Mucosa of rectum (tissue), 2 donors: ENCODE measurements around the gene GFRA3.

Experiments used
- H3K27ac ChIP-seq, 2 donors: one replicate each; pipeline ENCODE4 v1.7.0; 2013; ENCODE audit warnings: inconsistent platforms in 2 of 2, low read depth in 2 of 2, low read length in 2 of 2
- H3K27me3 ChIP-seq, 2 donors: one replicate each; pipeline ENCODE4 v1.7.0; 2013; ENCODE audit warnings: low read length in 2 of 2; ENCODE audit not compliant: control insufficient read depth in 2 of 2, insufficient read depth in 2 of 2
- H3K36me3 ChIP-seq, 2 donors: one replicate each; pipeline ENCODE4 v1.7.0; 2013; ENCODE audit warnings: low read length in 2 of 2; ENCODE audit not compliant: control insufficient read depth in 2 of 2, insufficient read depth in 2 of 2
- H3K4me1 ChIP-seq, 2 donors: one replicate each; pipeline ENCODE4 v1.7.0; 2013; ENCODE audit warnings: low read length in 2 of 2, mild to moderate bottlenecking in 1 of 2; ENCODE audit not compliant: control insufficient read depth in 2 of 2, insufficient read depth in 2 of 2
- H3K4me3 ChIP-seq, 2 donors: one replicate each; pipeline ENCODE4 v1.7.0; 2013; ENCODE audit warnings: low read length in 2 of 2
- H3K9ac ChIP-seq, 2 donors: one replicate each; pipeline ENCODE4 v1.7.0; 2013; ENCODE audit warnings: low read length in 2 of 2, low read depth in 1 of 2, mild to moderate bottlenecking in 1 of 2
- H3K9me3 ChIP-seq, 2 donors: one replicate each; pipeline ENCODE4 v1.7.0; 2013; ENCODE audit warnings: low read length in 2 of 2; ENCODE audit not compliant: control insufficient read depth in 2 of 2
- donor health status: healthy.
- donor health status: Normal muscosa, but diverticular disease.

Gene GFRA3

GRCh38 chr5:138276402-138277054, 2.1 kb upstream of the GFRA3 start:
- H3K27ac ChIP-seq = no peak overlapping the region
- no peak overlapping the region for H3K4me3 ChIP-seq
- no peaks in the 10 kb centered on the region for H3K36me3 ChIP-seq
- peaks cover 3% of the 10 kb centered on the region in 2 donors for H3K4me1 ChIP-seq
- H3K27me3 ChIP-seq = peaks cover 7 to 14% of the 10 kb centered on the region in 2 donors
- no peaks in the 10 kb centered on the region for H3K9me3 ChIP-seq
- no peak overlapping the region for H3K9ac ChIP-seq

- H3K9me3 ChIP-seq = no peaks in the 10 kb centered on the region
- no peak overlapping the region for H3K9ac ChIP-seq
- no peaks in the 10 kb centered on the region for H3K36me3 ChIP-seq
- no peak overlapping the region for H3K27ac ChIP-seq
- no peak overlapping the region for H3K4me3 ChIP-seq
- peaks cover 7 to 14% of the 10 kb centered on the region in 2 donors for H3K27me3 ChIP-seq
- peaks cover 3% of the 10 kb centered on the region in 2 donors for H3K4me1 ChIP-seq
Measured at GRCh38 chr5:138275895-138276294, 1.5 kb upstream of the GFRA3 start.

GRCh38 chr5:138275379-138275782, 960 bp upstream of the GFRA3 start:
- H3K36me3 ChIP-seq = no peaks in the 10 kb centered on the region
- H3K4me3 ChIP-seq = no peak overlapping the region
- peaks cover 7 to 14% of the 10 kb centered on the region in 2 donors for H3K27me3 ChIP-seq
- no peaks in the 10 kb centered on the region for H3K9me3 ChIP-seq
- H3K27ac ChIP-seq = no peak overlapping the region
- no peak overlapping the region for H3K9ac ChIP-seq
- H3K4me1 ChIP-seq = peaks cover 3% of the 10 kb centered on the region in 2 donors

GRCh38 chr5:138273834-138274188, 610 bp downstream of the GFRA3 start:
- Histone ChIP-seq H3K36me3 (no peaks in the 10 kb centered on the region), H3K9ac (no peak overlapping the region), H3K27me3 (peaks cover 7 to 14% of the 10 kb centered on the region in 2 donors), H3K4me1 (peaks cover 3% of the 10 kb centered on the region in 2 donors), H3K27ac (no peak overlapping the region), H3K4me3 (peak overlapping the region in 1 of 2 donors; percentile 43), H3K9me3 (no peaks in the 10 kb centered on the region)

- Histone ChIP-seq H3K27me3 (peaks cover 7 to 14% of the 10 kb centered on the region in 2 donors), H3K27ac (no peak overlapping the region), H3K9ac (no peak overlapping the region), H3K4me1 (peaks cover 3% of the 10 kb centered on the region in 2 donors), H3K4me3 (no peak overlapping the region), H3K9me3 (no peaks in the 10 kb centered on the region), H3K36me3 (no peaks in the 10 kb centered on the region)
Measured at GRCh38 chr5:138272681-138273080, 1.7 kb downstream of the GFRA3 start.

- H3K27me3 ChIP-seq = peaks cover 7 to 14% of the 10 kb centered on the region in 2 donors
- no peak overlapping the region for H3K9ac ChIP-seq
- no peak overlapping the region for H3K27ac ChIP-seq
- H3K4me1 ChIP-seq = peaks cover 3% of the 10 kb centered on the region in 2 donors
- H3K4me3 ChIP-seq = no peak overlapping the region
- no peaks in the 10 kb centered on the region for H3K9me3 ChIP-seq
- no peaks in the 10 kb centered on the region for H3K36me3 ChIP-seq
Measured at GRCh38 chr5:138271281-138271680, 3.1 kb downstream of the GFRA3 start.

GRCh38 chr5:138264183-138264582, 10.2 kb downstream of the GFRA3 start:
- Histone ChIP-seq H3K27ac (no peak overlapping the region), H3K4me3 (no peak overlapping the region), H3K9me3 (no peaks in the 10 kb centered on the region), H3K9ac (no peak overlapping the region), H3K27me3 (no peaks in the 10 kb centered on the region), H3K4me1 (no peaks in the 10 kb centered on the region), H3K36me3 (no peaks in the 10 kb centered on the region)

GRCh38 chr5:138263581-138263980, 10.8 kb downstream of the GFRA3 start:
- no peak overlapping the region for H3K27ac ChIP-seq
- H3K4me3 ChIP-seq = no peak overlapping the region
- H3K9ac ChIP-seq = no peak overlapping the region
- H3K27me3 ChIP-seq = peaks cover 0 to 2% of the 10 kb centered on the region in 2 donors
- H3K4me1 ChIP-seq = no peaks in the 10 kb centered on the region
- no peaks in the 10 kb centered on the region for H3K9me3 ChIP-seq
- no peaks in the 10 kb centered on the region for H3K36me3 ChIP-seq

GRCh38 chr5:138258704-138259292, 15.6 kb downstream of the GFRA3 start:
- no peak overlapping the region for H3K27ac ChIP-seq
- H3K9ac ChIP-seq = no peak overlapping the region
- no peaks in the 10 kb centered on the region for H3K9me3 ChIP-seq
- no peaks in the 10 kb centered on the region for H3K36me3 ChIP-seq
- H3K4me1 ChIP-seq = no peaks in the 10 kb centered on the region
- peaks cover 0 to 2% of the 10 kb centered on the region in 2 donors for H3K27me3 ChIP-seq
- H3K4me3 ChIP-seq = no peak overlapping the region

GRCh38 chr5:138257583-138257982, 16.8 kb downstream of the GFRA3 start:
- Histone ChIP-seq H3K27me3 (peaks cover 0 to 2% of the 10 kb centered on the region in 2 donors), H3K4me1 (no peaks in the 10 kb centered on the region), H3K36me3 (no peaks in the 10 kb centered on the region), H3K4me3 (no peak overlapping the region), H3K9me3 (no peaks in the 10 kb centered on the region), H3K9ac (no peak overlapping the region), H3K27ac (no peak overlapping the region)
